ENCODE data around the gene FKBP1A.

DNA sequence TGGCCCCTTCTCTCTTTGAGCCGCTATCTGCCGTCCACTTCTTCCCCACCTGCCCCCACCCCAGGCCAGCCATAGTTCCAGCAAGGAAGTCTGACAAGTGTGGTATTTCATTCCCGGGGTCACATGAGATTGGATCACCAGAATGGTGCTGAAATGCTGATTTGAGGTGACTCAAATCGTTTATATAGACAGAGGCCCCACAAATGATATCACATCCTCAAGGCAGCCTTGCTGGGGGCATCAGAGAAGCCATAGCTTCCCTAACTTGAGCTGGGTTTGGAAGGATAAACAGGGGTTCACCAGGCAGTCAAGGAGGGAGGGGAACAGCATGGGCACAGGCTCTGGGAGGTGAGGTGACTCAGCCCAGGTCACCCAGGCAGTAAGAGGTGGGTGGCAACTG is 73.8 kb downstream of the FKBP1A start:
- TF ChIP-seq ZNF274 (IDR thresholded peaks at IDR 0.05; ENCODE audit: low read depth, low read length), result no peak
- TF ChIP-seq YY1 (IDR thresholded peaks at IDR 0.05; ENCODE audit: insufficient read depth, insufficient read length), result no peak
